ENCODE data around the gene CSNK1D. TPM values are rescaled to one million over a fixed set of nuclear protein-coding genes. Genes with fewer than 3 reads are reported as not detected.

The CSNK1D gene
- total RNA-seq, 2 donors from 2014 or later, result 166 to 170 TPM

DNA sequence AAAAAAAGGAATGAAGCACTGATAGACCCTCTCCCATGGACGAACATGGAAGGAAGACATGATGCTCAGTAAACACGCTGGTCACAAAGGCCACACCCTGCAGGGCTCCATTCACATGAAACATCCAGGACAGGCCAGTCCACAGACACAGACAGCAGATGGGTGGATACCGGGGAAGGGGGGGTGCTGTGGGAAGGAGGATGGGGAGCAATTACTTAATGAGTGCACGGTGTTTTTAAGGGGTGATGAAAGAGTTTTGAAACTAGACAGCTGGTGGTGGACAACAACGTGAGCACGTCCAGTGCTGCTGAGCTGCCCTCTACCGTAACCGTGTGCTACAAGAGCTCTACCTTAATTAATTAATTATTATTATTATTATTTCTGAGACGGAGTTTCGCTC is 50.7 kb downstream of the CSNK1D start:
- DNase-seq, result no peak
- H3K36me3 Mint-ChIP-seq (ENCODE audit: insufficient read depth in 2 of 2), result no peaks in the 10 kb centered on the region
- no peaks in the 10 kb centered on the region for H3K4me1 Mint-ChIP-seq (ENCODE audit: low read depth)
- H3K27ac Mint-ChIP-seq, result no peak overlapping the region
- H3K27me3 Mint-ChIP-seq (ENCODE audit: low read depth), result no peaks in the 10 kb centered on the region
- H3K4me3 Mint-ChIP-seq, result no peak overlapping the region
- H3K9me3 Mint-ChIP-seq, result no peaks in the 10 kb centered on the region
- no peak for ATAC-seq (replicated peaks in 1 of 2)

GRCh38 chr17:82221341-82221902 is 52.1 kb downstream of the CSNK1D start:
- Mint-ChIP-seq H3K4me3 (no peak overlapping the region), H3K4me1 (ENCODE audit: low read depth) (peaks cover 7% of the 10 kb centered on the region), H3K36me3 (ENCODE audit: insufficient read depth in 2 of 2) (no peaks in the 10 kb centered on the region), H3K27ac (no peak overlapping the region), H3K9me3 (no peaks in the 10 kb centered on the region), H3K27me3 (ENCODE audit: low read depth) (no peaks in the 10 kb centered on the region)
- no peak for ATAC-seq (replicated peaks in 1 of 2)
- DNase-seq, result no peak

GRCh38 chr17:82219753-82220709 is 53.5 kb downstream of the CSNK1D start:
- Mint-ChIP-seq H3K4me1 (ENCODE audit: low read depth) (peaks cover 15% of the 10 kb centered on the region), H3K27me3 (ENCODE audit: low read depth) (no peaks in the 10 kb centered on the region), H3K9me3 (no peaks in the 10 kb centered on the region), H3K36me3 (ENCODE audit: insufficient read depth in 2 of 2) (no peaks in the 10 kb centered on the region), H3K27ac (no peak overlapping the region), H3K4me3 (no peak overlapping the region)
- no peak for ATAC-seq (replicated peaks in 1 of 2)
- DNase-seq, result no peak

DNA sequence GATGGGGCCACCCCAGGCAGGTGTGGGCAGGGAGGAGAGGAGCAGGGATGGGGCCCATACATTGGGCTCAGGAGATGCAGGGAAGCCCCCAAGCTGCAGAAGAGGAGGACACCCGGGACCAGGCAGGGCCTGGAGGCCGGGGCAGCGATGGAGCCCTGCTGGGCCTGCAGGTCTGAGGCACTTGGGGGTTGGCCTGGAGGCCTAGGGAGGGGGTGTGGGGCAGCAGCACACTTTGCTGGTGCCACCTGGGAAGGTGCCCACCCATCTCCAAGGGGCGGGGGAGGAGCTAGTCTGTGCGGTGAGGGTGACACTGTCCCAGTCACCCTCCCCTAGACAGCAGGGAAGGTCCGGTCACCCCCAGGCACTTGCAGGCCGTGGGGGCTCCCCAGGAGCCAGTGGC is 54.4 kb downstream of the CSNK1D start:
- Mint-ChIP-seq H3K4me1 (ENCODE audit: low read depth) (peaks cover 19% of the 10 kb centered on the region), H3K4me3 (no peak overlapping the region), H3K9me3 (no peaks in the 10 kb centered on the region), H3K27ac (no peak overlapping the region), H3K36me3 (ENCODE audit: insufficient read depth in 2 of 2) (no peaks in the 10 kb centered on the region), H3K27me3 (ENCODE audit: low read depth) (no peaks in the 10 kb centered on the region)
- no peak for DNase-seq
- ATAC-seq (replicated peaks in 1 of 2), result no peak

GRCh38 chr17:82218349-82219075 is 55.0 kb downstream of the CSNK1D start:
- H3K9me3 Mint-ChIP-seq, result no peaks in the 10 kb centered on the region
- no peaks in the 10 kb centered on the region for H3K27me3 Mint-ChIP-seq (ENCODE audit: low read depth)
- H3K4me3 Mint-ChIP-seq, result no peak overlapping the region
- DNase-seq, result no peak
- no peak for ATAC-seq (replicated peaks in 1 of 2)
- peaks cover 0 to 2% of the 10 kb centered on the region in 2 donors for H3K36me3 Mint-ChIP-seq (ENCODE audit: insufficient read depth in 2 of 2)
- no peak overlapping the region for H3K27ac Mint-ChIP-seq
- peaks cover 25% of the 10 kb centered on the region for H3K4me1 Mint-ChIP-seq (ENCODE audit: low read depth)

DNA sequence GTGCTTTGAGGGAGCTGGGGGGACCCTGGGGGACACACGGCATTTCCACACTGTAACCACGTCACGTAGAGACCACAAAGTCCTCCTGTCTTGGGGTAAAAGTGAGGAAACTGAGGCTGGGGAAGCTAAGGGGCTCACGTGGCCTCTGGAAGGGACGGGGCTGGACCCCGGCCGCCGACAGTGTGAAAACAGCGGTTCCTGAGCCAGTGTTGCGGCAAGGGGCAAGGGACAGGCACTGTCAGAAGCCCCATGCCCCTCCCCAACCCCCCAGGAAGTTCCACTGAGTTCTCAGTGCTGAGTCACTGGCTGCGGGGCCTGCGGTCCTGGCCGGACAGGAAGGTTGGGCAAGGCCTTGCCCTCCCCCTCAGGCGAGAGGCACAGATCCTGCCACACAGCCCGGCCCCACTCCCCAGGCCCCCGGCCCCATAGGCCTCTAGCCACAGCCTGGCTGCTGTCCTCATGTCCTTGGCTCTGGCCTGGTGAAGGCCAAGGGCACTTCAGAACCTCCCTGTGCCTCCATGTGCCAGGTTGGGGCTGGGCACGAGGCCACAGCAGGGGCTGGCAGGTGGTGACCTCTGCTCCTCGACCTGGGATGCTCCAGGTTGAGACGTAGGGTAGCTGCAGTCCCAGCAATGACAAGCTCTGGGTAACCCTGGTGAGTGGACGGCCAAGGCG is 55.8 kb downstream of the CSNK1D start:
- H3K36me3 Mint-ChIP-seq (ENCODE audit: insufficient read depth in 2 of 2), result peaks cover 0 to 2% of the 10 kb centered on the region in 2 donors
- DNase-seq (peak in 1 of 2 donors; percentile 43), ATAC-seq (replicated peaks in 1 of 2) (no peak)
- no peaks in the 10 kb centered on the region for H3K27me3 Mint-ChIP-seq (ENCODE audit: low read depth)
- no peak overlapping the region for H3K4me3 Mint-ChIP-seq
- no peaks in the 10 kb centered on the region for H3K9me3 Mint-ChIP-seq
- H3K27ac Mint-ChIP-seq, result no peak overlapping the region
- peaks cover 27% of the 10 kb centered on the region for H3K4me1 Mint-ChIP-seq (ENCODE audit: low read depth)

- peaks cover 27% of the 10 kb centered on the region for H3K4me1 Mint-ChIP-seq (ENCODE audit: low read depth)
- ATAC-seq (replicated peaks in 1 of 2) (no peak), DNase-seq (peak in 1 of 2 donors; percentile 18)
- H3K27ac Mint-ChIP-seq, result peak overlapping the region; percentile 85
- no peaks in the 10 kb centered on the region for H3K9me3 Mint-ChIP-seq
- H3K4me3 Mint-ChIP-seq, result peak overlapping the region; percentile 70 to 73
- peaks cover 0 to 2% of the 10 kb centered on the region in 2 donors for H3K36me3 Mint-ChIP-seq (ENCODE audit: insufficient read depth in 2 of 2)
- H3K27me3 Mint-ChIP-seq (ENCODE audit: low read depth), result no peaks in the 10 kb centered on the region
Measured at GRCh38 chr17:82217120-82217529, 56.4 kb downstream of the CSNK1D start.

DNA sequence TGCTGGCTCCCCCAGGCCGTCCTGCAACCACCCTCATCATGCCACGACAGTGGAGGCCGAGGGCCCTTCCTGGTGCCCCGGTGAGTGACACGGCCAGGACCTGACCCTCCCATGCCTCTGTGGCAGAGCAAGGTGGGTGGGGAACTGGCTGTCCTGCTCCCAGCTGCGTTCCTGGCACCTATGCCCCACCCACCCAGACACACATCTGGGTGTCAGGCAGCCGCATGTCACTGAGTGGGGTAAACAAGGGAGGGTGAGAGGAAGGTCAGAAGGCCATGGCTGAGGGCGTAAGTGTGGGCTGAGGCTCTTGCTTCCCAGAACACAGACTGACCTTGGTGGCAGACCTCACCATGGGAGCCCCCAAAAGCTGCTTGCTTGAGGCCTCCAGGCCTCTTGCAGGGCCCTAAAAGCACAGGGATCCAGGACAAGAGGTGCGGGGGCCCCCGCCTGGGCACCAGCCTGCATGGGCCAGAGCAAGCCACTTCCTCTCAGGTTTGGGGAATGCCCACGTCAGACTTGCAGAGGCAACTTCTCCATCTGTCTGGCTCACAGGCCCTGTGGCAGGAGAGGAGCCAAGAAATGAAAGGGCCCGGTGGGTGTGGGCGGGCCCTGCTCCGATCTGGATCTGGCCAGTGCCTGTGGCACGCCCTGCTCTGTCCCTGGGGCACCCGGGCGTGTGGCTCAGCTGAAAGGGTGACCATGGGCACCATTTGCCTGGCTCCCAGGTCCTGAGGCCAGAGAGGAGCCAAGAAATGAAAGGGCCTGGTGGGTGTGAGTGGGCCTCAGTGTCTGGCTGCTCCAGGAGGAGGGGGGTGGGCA is 57.0 kb downstream of the CSNK1D start:
- peak; percentile 61 to 76 for DNase-seq
- ATAC-seq (replicated peaks in 1 of 2), result peak; percentile 57 to 67
- H3K36me3 Mint-ChIP-seq (ENCODE audit: insufficient read depth in 2 of 2), result peaks cover 0 to 2% of the 10 kb centered on the region in 2 donors
- H3K9me3 Mint-ChIP-seq, result no peaks in the 10 kb centered on the region
- H3K4me1 Mint-ChIP-seq (ENCODE audit: low read depth), result peaks cover 32% of the 10 kb centered on the region
- peak overlapping the region; percentile 70 to 73 for H3K4me3 Mint-ChIP-seq
- peak overlapping the region; percentile 85 for H3K27ac Mint-ChIP-seq
- H3K27me3 Mint-ChIP-seq (ENCODE audit: low read depth), result no peaks in the 10 kb centered on the region

- peak overlapping the region; percentile 70 to 73 for H3K4me3 Mint-ChIP-seq
- no peaks in the 10 kb centered on the region for H3K9me3 Mint-ChIP-seq
- ATAC-seq (replicated peaks in 1 of 2) (no peak), DNase-seq (no peak)
- H3K36me3 Mint-ChIP-seq (ENCODE audit: insufficient read depth in 2 of 2), result peaks cover 0 to 2% of the 10 kb centered on the region in 2 donors
- H3K4me1 Mint-ChIP-seq (ENCODE audit: low read depth), result peaks cover 36% of the 10 kb centered on the region
- H3K27me3 Mint-ChIP-seq (ENCODE audit: low read depth), result no peaks in the 10 kb centered on the region
- H3K27ac Mint-ChIP-seq, result peak overlapping the region; percentile 85
Measured at GRCh38 chr17:82215972-82216300, 57.6 kb downstream of the CSNK1D start.

GRCh38 chr17:82215095-82215971 is 58.2 kb downstream of the CSNK1D start:
- H3K36me3 Mint-ChIP-seq (ENCODE audit: insufficient read depth in 2 of 2), result peaks cover 0 to 2% of the 10 kb centered on the region in 2 donors
- H3K4me3 Mint-ChIP-seq, result peak overlapping the region in 1 of 2 donors; percentile 28
- DNase-seq (no peak), ATAC-seq (replicated peaks in 1 of 2) (no peak)
- no peaks in the 10 kb centered on the region for H3K9me3 Mint-ChIP-seq
- no peaks in the 10 kb centered on the region for H3K27me3 Mint-ChIP-seq (ENCODE audit: low read depth)
- peak overlapping the region; percentile 60 for H3K27ac Mint-ChIP-seq
- H3K4me1 Mint-ChIP-seq (ENCODE audit: low read depth), result peaks cover 36% of the 10 kb centered on the region

- no peaks in the 10 kb centered on the region for H3K27me3 Mint-ChIP-seq (ENCODE audit: low read depth)
- peak overlapping the region; percentile 91 for H3K27ac Mint-ChIP-seq
- ATAC-seq (replicated peaks in 1 of 2), result no peak
- DNase-seq, result no peak
- peak overlapping the region; percentile 67 to 74 for H3K4me3 Mint-ChIP-seq
- peaks cover 42% of the 10 kb centered on the region for H3K4me1 Mint-ChIP-seq (ENCODE audit: low read depth)
- H3K9me3 Mint-ChIP-seq, result no peaks in the 10 kb centered on the region
- H3K36me3 Mint-ChIP-seq (ENCODE audit: insufficient read depth in 2 of 2), result peaks cover 0 to 2% of the 10 kb centered on the region in 2 donors
Measured at GRCh38 chr17:82214012-82214628, 59.4 kb downstream of the CSNK1D start.

All from activated T-cell treated with anti-CD3 and anti-CD28 coated beads, Interleukin-2, amount 50 U/mL, for 72 hours (primary cell).